Fibroblast of mammary gland (primary cell): Measurements from ENCODE around the gene KDM1A.
A peak's percentile ranks its signal among the peaks of the same experiment; 100 is the strongest.

Source experiments
- DNase-seq: peaks from one replicate; pipeline ENCODE4 v3.0.0-alpha.2; 2010; ENCODE audit warnings: low read depth
- H3K4me3 ChIP-seq: 2 replicates; pipeline ENCODE4 v1.5.1; 2011; ENCODE audit warnings: low read depth, mild to moderate bottlenecking, low read length, moderate library complexity; ENCODE audit not compliant: control insufficient read depth
- CTCF ChIP-seq: conservative IDR thresholded peaks from 2 replicates; pipeline ENCODE4 v1.5.1; 2011; ENCODE audit warnings: low read depth, low read length, inconsistent platforms; ENCODE audit not compliant: control insufficient read depth, insufficient read depth

Gene KDM1A

GRCh38 chr1:23020706-23021405 is 1.6 kb downstream of the KDM1A start:
- TF ChIP-seq CTCF: no peak
- peak overlapping the region; percentile 95 for H3K4me3 ChIP-seq
- peak; percentile 22 for DNase-seq

GRCh38 chr1:23021834-23022233 is 2.6 kb downstream of the KDM1A start:
- H3K4me3 ChIP-seq: no peak overlapping the region
- TF ChIP-seq CTCF: no peak
- no peak for DNase-seq

- H3K4me3 ChIP-seq: no peak overlapping the region
- no peak for DNase-seq
- TF ChIP-seq CTCF: no peak
These were observed 4.0 kb downstream of the KDM1A start for GRCh38 chr1:23023174-23023845.

- DNase-seq: no peak
- no peak for TF ChIP-seq CTCF
- no peak overlapping the region for H3K4me3 ChIP-seq
These were observed 7.3 kb downstream of the KDM1A start for GRCh38 chr1:23026568-23026967.

- TF ChIP-seq CTCF: no peak
These were observed 8.2 kb downstream of the KDM1A start for GRCh38 chr1:23027352-23027907.

GRCh38 chr1:23029337-23029736 is 10.1 kb downstream of the KDM1A start:
- H3K4me3 ChIP-seq: no peak overlapping the region
- DNase-seq: no peak
- no peak for TF ChIP-seq CTCF

More at GRCh38 chr1:23027352-23027907, 8.2 kb downstream of the KDM1A start:
- H3K4me3 ChIP-seq: no peak overlapping the region
- no peak for DNase-seq
